NCI-H446 treated with DMSO at 0.1 percent for 48 hours (cell line): Measurements from ENCODE around the gene CDK9.
"Not testable (repeated sequence)": the region's sequence is repeated elsewhere in the genome, so short reads cannot be mapped to it uniquely, and the experiment has no call there.

Experiments
- DNase-seq: peaks from one replicate; lab custom pipeline; 2025; lab: John Stamatoyannopoulos, UW

CDK9 gene

GRCh38 chr9:127785933-127786772 is at the start of gene CDK9:
Gene CDK9 (plus strand): TSS chr9:127786034. CDS start chr9:127786149, 115 bp downstream.
- peak; percentile 56 for DNase-seq

- DNase-seq: no peak
Observed at GRCh38 chr9:127738666-127739065, 47.2 kb upstream of the CDK9 start.

- DNase-seq: no peak
Observed at GRCh38 chr9:127739614-127740330, 46.1 kb upstream of the CDK9 start.

GRCh38 chr9:127741831-127742434 is 43.9 kb upstream of the CDK9 start:
- no peak for DNase-seq

- no peak for DNase-seq
Observed at GRCh38 chr9:127742435-127743088, 43.3 kb upstream of the CDK9 start.

GRCh38 chr9:127744398-127745110 is 41.3 kb upstream of the CDK9 start:
- DNase-seq: no peak

- no peak for DNase-seq
Observed at GRCh38 chr9:127746959-127747569, 38.8 kb upstream of the CDK9 start.

- DNase-seq: no peak
Observed at GRCh38 chr9:127749090-127749787, 36.6 kb upstream of the CDK9 start.

GRCh38 chr9:127751269-127752054 is 34.4 kb upstream of the CDK9 start:
- no peak for DNase-seq

GRCh38 chr9:127753148-127753547 is 32.7 kb upstream of the CDK9 start:
- no peak for DNase-seq

GRCh38 chr9:127753622-127754021 is 32.2 kb upstream of the CDK9 start:
- no peak for DNase-seq

- DNase-seq: no peak
Observed at GRCh38 chr9:127754099-127755060, 31.5 kb upstream of the CDK9 start.

- peak; percentile 2 for DNase-seq
Observed at GRCh38 chr9:127755061-127756060, 30.5 kb upstream of the CDK9 start.

GRCh38 chr9:127756233-127756632 is 29.6 kb upstream of the CDK9 start:
- no peak for DNase-seq

- DNase-seq: not testable (repeated sequence)
Observed at GRCh38 chr9:127756776-127757175, 29.1 kb upstream of the CDK9 start.

- no peak for DNase-seq
Observed at GRCh38 chr9:127758843-127759242, 27.0 kb upstream of the CDK9 start.

GRCh38 chr9:127761061-127761460 is 24.8 kb upstream of the CDK9 start:
- DNase-seq: no peak
